IPS-NIHi11 (cell line): Measurements from ENCODE around the gene ARMC9.

ENCODE experiments used
- DNase-seq: peaks from one replicate; pipeline ENCODE4 v3.0.0; 2012; ENCODE audit warnings: mixed read lengths, low spot score

The ARMC9 gene

GRCh38 chr2:231422056-231422455 is 223.6 kb downstream of the ARMC9 start:
- no peak for DNase-seq

- no peak for DNase-seq
Observed at GRCh38 chr2:231423176-231423575, 224.7 kb downstream of the ARMC9 start.
